K562 (cell line): ENCODE results near the gene R3HDM2. TPM values are rescaled to one million over a fixed set of nuclear protein-coding genes. Genes with fewer than 3 reads are reported as not detected.

ENCODE experiments used
- ATF6 ChIP-seq: sonication (generic); formaldehyde crosslinking; IDR thresholded peaks from 2 replicates; pipeline ENCODE4 v1.4.0; 2020; ENCODE audit warnings: mild to moderate bottlenecking, missing genetic modification reagents
- CHCHD3 ChIP-seq: fragments of 250-450 bp; sonication (Bioruptor Pico); IDR thresholded peaks from 2 replicates; pipeline ENCODE4 v2.1.2; 2022; ENCODE audit warnings: mild to moderate bottlenecking
- COPS2 ChIP-seq: fragments of 450-650 bp; conservative IDR thresholded peaks from 2 replicates; pipeline ENCODE4 v1.6.1; 2016; ENCODE audit warnings: mild to moderate bottlenecking, moderate library complexity
- FOS ChIP-seq: IDR thresholded peaks from 3 replicates; pipeline ENCODE4 v1.6.1; 2011; ENCODE audit not compliant: insufficient read length; ENCODE audit errors: extremely low read depth
- GATA2 ChIP-seq: sonication (generic); formaldehyde crosslinking; IDR thresholded peaks from 2 replicates; pipeline ENCODE4 v1.4.0; 2020; ENCODE audit warnings: mild to moderate bottlenecking, missing genetic modification reagents
- GTF2A2 ChIP-seq: IDR thresholded peaks from 2 replicates; pipeline ENCODE4 v1.6.1; 2016; ENCODE audit warnings: mild to moderate bottlenecking, missing genetic modification characterization, missing compliant biosample characterization
- IRF9 ChIP-seq: fragments of 450-650 bp; IDR thresholded peaks from 2 replicates; pipeline ENCODE4 v1.6.1; 2016; ENCODE audit warnings: missing biosample characterization, missing genetic modification characterization
- MYBL2 ChIP-seq, 2 experiments: fragments of 450-650 bp in 1 of 2; sonication (generic) in 1 of 2; formaldehyde crosslinking in 1 of 2; IDR thresholded peaks; 2 replicates each; pipeline versions ENCODE4 v1.6.1 to v1.8.1; 2017 to 2022; ENCODE audit warnings: borderline replicate concordance in 1 of 2, inconsistent platforms in 1 of 2, low read depth in 1 of 2, mild to moderate bottlenecking in 1 of 2, missing genetic modification reagents in 1 of 2, moderate library complexity in 1 of 2
- MYNN ChIP-seq, 2 experiments: sonication (generic); formaldehyde crosslinking in 1 of 2; IDR thresholded peaks; 2 replicates each; pipeline versions ENCODE4 v1.5.0 to v1.6.1; 2016 to 2020; ENCODE audit warnings: antibody characterized with exemption in 1 of 2, missing genetic modification reagents in 1 of 2
- NRF1 ChIP-seq, 2 experiments: fragments of 450-650 bp; IDR thresholded peaks in 1 of 2; conservative IDR thresholded peaks in 1 of 2; 2 replicates each; pipeline ENCODE4 v1.6.1; 2014; ENCODE audit warnings: mild to moderate bottlenecking in 2 of 2
- POLR2H ChIP-seq: IDR thresholded peaks from 2 replicates; pipeline ENCODE4 v1.6.1; 2016; ENCODE audit warnings: missing genetic modification characterization, low read depth, mild to moderate bottlenecking, control low read depth, missing compliant biosample characterization, moderate library complexity
- PRMT5 ChIP-seq: sonication (generic); formaldehyde crosslinking; IDR thresholded peaks from 2 replicates; pipeline ENCODE4 v1.5.0; 2020; ENCODE audit warnings: missing genetic modification reagents
- SMAD4 ChIP-seq: fragments of 250-450 bp; sonication (Bioruptor Pico); conservative IDR thresholded peaks from 2 replicates; pipeline ENCODE4 v1.8.0; 2021; ENCODE audit warnings: inconsistent platforms, mild to moderate bottlenecking, moderate library complexity
- SREBF1 ChIP-seq: fragments of 150-350 bp; IDR thresholded peaks from 2 replicates; pipeline ENCODE4 v1.6.1; 2014; ENCODE audit warnings: antibody characterized with exemption, low read depth, low read length, borderline replicate concordance
- WHSC1 ChIP-seq: IDR thresholded peaks from one replicate; pipeline ENCODE4 v1.6.1; 2012; ENCODE audit warnings: low read length, control low read depth, inconsistent platforms
- ZBTB17 ChIP-seq: fragments of 450-650 bp; formaldehyde crosslinking; IDR thresholded peaks from 2 replicates; pipeline ENCODE4 v1.4.0; 2020; ENCODE audit warnings: mild to moderate bottlenecking
- ZNF140 ChIP-seq: fragments of 250-450 bp; sonication (Bioruptor Pico); IDR thresholded peaks from 2 replicates; pipeline ENCODE4 v1.8.0; 2021; ENCODE audit warnings: moderate library complexity, mild to moderate bottlenecking, inconsistent platforms
- ZNF165 ChIP-seq: fragments of 250-450 bp; sonication (Bioruptor Pico); IDR thresholded peaks from 2 replicates; pipeline ENCODE4 v1.4.0; 2020; ENCODE audit warnings: borderline replicate concordance
- ZNF449 ChIP-seq: fragments of 250-450 bp; sonication (Bioruptor Pico); IDR thresholded peaks from 2 replicates; pipeline ENCODE4 v1.8.0; 2022; ENCODE audit warnings: moderate library complexity, mild to moderate bottlenecking, inconsistent platforms
- ZNF764 ChIP-seq: fragments of 250-450 bp; sonication (Bioruptor Pico); IDR thresholded peaks from 2 replicates; pipeline ENCODE4 v1.4.0; 2020; ENCODE audit warnings: low read depth, mild to moderate bottlenecking, moderate library complexity
- polyA plus RNA-seq, 8 experiments: library from polyadenylated mRNA; depleted of rRNA in 4 of 8; stranded (reverse) in 5 of 8; unstranded in 3 of 8; fragments of >200 nt; fragmentation: Nextera tagmentation in 2 of 8; fragmentation: Illumina TruSeq in 1 of 8; extraction: Ambion mirVana in 2 of 8; extraction: Trizol in 1 of 8; gene quantifications; 2 replicates each; pipeline versions ENCODE4 v1.2.1 to v1.2.3, GENCODE V29; 2011 to 2014; ENCODE audit warnings: inconsistent platforms in 1 of 8, missing spikeins in 1 of 8
- total RNA-seq, 7 experiments: library from RNA; depleted of rRNA in 6 of 7; stranded (reverse); fragments of >200 nt in 6 of 7; fragmentation: Illumina TruSeq in 2 of 7; extraction: Trizol in 2 of 7; gene quantifications; 2 replicates each; pipeline versions ENCODE4 v1.2.1 to v1.2.3, GENCODE V29; 2011 to 2021; ENCODE audit warnings: low replicate concordance in 1 of 7
- TF ChIP-seq, protein P1 (sequence below): fragments of 250-450 bp; sonication (Bioruptor Pico); IDR thresholded peaks from 2 replicates; pipeline ENCODE4 v1.5.0; 2022; ENCODE audit warnings: mild to moderate bottlenecking

R3HDM2 gene
- total and polyA plus RNA-seq, 9 of the 15 experiments (the other 6 are each of a cell fraction or from before 2014, with no cell fraction given): 3.3 to 18.8 (median 9.0) TPM

DNA sequence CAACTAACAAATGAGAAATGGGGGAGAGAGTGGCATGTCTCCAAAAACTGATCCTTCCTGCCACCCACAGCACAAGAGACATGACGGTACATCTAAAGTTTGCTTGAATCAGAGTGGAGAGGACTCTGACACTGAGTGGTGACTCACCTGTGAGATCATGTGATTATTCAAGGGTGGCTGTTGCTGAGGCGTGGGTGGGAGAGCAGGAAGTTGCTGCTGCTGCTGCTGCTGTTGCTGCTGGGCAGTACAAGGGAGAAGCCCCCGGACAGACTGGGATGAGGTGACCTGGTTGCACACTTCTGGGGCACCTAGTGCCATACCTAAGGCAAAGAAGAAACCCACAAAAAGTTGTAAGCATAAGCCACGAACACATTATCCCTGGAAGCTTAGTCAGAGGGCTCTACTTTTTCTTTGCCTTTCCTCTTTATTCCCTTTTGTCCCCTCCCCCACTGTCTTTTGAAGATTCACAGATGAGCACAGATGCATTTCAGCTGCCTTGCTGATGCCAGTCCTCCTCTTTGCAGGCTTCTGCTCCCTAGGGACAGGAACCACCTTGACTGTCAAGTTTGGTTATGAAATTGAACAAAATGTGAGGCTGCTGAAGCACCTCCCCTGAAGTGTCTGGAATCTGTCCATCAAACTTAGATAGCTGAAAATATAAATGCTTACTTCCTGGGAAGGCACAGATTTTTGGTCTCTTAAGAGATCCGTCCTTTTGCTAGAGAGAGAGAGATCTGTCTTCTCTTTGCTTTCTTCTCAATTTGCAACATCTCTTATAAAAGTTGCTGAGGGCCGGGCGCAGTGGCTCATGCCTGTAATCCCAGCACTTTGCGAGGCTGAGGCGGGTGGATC is 150.4 kb downstream of the R3HDM2 start (continued):
- TF ChIP-seq ZNF140 (CRISPR knock-in tag): no peak
- TF ChIP-seq ATF6 (CRISPR knock-in tag): no peak
- no peak for TF ChIP-seq SREBF1
- peak in 1 of 2 experiments; percentile 31; a peak in 1 of 4 replicates for TF ChIP-seq NRF1 (conservative IDR thresholded peaks at IDR 0.05 in 1 of 2, IDR thresholded peaks at IDR 0.05 in 1 of 2)
- TF ChIP-seq CHCHD3 (CRISPR knock-in tag): no peak
- TF ChIP-seq MYNN (IDR thresholded peaks at IDR 0.05): no peak
- TF ChIP-seq MYNN (CRISPR knock-in tag; IDR thresholded peaks at IDR 0.05): no peak
- TF ChIP-seq ZNF764 (CRISPR knock-in tag): no peak
- TF ChIP-seq IRF9: no peak
- TF ChIP-seq FOS: peak; percentile 75
- no peak for TF ChIP-seq ZNF449
- TF ChIP-seq WHSC1: no peak
- no peak for TF ChIP-seq PRMT5 (CRISPR knock-in tag)
- TF ChIP-seq GTF2A2 (tag): no peak
- peak; percentile 51; the same call in 1 of the 2 replicates for TF ChIP-seq POLR2H (tag)
- peak; percentile 38; the same call in 1 of the 2 replicates for TF ChIP-seq SMAD4 (CRISPR knock-in tag)
- no peak for TF ChIP-seq ZBTB17 (CRISPR knock-in tag)
- TF ChIP-seq ZNF165 (CRISPR knock-in tag): no peak
- TF ChIP-seq GATA2: peak; percentile 51
- no peak for TF ChIP-seq COPS2
- TF ChIP-seq MYBL2 (IDR thresholded peaks at IDR 0.05; ENCODE audit: low read depth): no peak
- no peak for TF ChIP-seq MYBL2 (CRISPR knock-in tag; IDR thresholded peaks at IDR 0.05; ENCODE audit: borderline replicate concordance)
- TF ChIP-seq, protein P1, sequence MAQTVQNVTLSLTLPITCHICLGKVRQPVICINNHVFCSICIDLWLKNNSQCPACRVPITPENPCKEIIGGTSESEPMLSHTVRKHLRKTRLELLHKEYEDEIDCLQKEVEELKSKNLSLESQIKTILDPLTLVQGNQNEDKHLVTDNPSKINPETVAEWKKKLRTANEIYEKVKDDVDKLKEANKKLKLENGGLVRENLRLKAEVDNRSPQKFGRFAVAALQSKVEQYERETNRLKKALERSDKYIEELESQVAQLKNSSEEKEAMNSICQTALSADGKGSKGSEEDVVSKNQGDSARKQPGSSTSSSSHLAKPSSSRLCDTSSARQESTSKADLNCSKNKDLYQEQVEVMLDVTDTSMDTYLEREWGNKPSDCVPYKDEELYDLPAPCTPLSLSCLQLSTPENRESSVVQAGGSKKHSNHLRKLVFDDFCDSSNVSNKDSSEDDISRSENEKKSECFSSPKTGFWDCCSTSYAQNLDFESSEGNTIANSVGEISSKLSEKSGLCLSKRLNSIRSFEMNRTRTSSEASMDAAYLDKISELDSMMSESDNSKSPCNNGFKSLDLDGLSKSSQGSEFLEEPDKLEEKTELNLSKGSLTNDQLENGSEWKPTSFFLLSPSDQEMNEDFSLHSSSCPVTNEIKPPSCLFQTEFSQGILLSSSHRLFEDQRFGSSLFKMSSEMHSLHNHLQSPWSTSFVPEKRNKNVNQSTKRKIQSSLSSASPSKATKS (CRISPR knock-in tag): no peak
